CD4-positive, alpha-beta T cell (primary cell): ENCODE measurements around the gene CYB561. TPM values are rescaled to one million over a fixed set of nuclear protein-coding genes. Genes with fewer than 3 reads are reported as not detected.

Experiments used
- ATAC-seq: fragments of 200-7000 bp; cut with Tn5 transposase; one replicate; pipeline ENCODE4 v1.10.0; 2022; ENCODE audit warnings: mild to moderate bottlenecking; ENCODE audit not compliant: poor library complexity
- CTCF ChIA-PET: fragments of 350-600 bp; sonication (Branson Sonifier 250); formaldehyde crosslinking; loops from one replicate; lab custom pipeline; 2021; ENCODE audit warnings: antibody characterized with exemption, inconsistent platforms; lab: Charles Lee
- POLR2A ChIA-PET: fragments of 350-600 bp; sonication (Branson Sonifier 250); formaldehyde crosslinking; loops from one replicate; lab custom pipeline; 2021; ENCODE audit warnings: antibody characterized with exemption, inconsistent platforms; lab: Charles Lee
- DNase-seq, 14 experiments: peaks; one replicate each; pipeline ENCODE4 v3.0.0-alpha.2; 2013 to 2020; ENCODE audit warnings: mixed read lengths in 2 of 14
- H3K27ac ChIP-seq, 2 donors: one replicate each; pipeline versions ENCODE4 v1.5.1 to v1.7.0; 2013; ENCODE audit warnings: low read length in 2 of 2, low read depth in 1 of 2, mild to moderate bottlenecking in 1 of 2
- H3K27me3 ChIP-seq, 2 experiments: 1 replicate in 1 of 2; 2 replicates in 1 of 2; pipeline versions ENCODE4 v1.6.1 to v1.7.0; 2013; ENCODE audit warnings: low read length in 2 of 2, control low read depth in 1 of 2, mild to moderate bottlenecking in 1 of 2, moderate library complexity in 1 of 2; ENCODE audit not compliant: insufficient read depth in 2 of 2, control insufficient read depth in 1 of 2
- H3K36me3 ChIP-seq: one replicate; pipeline ENCODE4 v1.6.1; 2013; ENCODE audit warnings: low read length, control low read depth; ENCODE audit not compliant: insufficient read depth
- H3K4me1 ChIP-seq: one replicate; pipeline ENCODE4 v1.6.1; 2013; ENCODE audit warnings: low read length, control low read depth; ENCODE audit not compliant: insufficient read depth
- H3K4me3 ChIP-seq: one replicate; pipeline ENCODE4 v1.5.1; 2013; ENCODE audit warnings: mild to moderate bottlenecking, low read length, moderate library complexity
- H3K9me3 ChIP-seq, 2 experiments: 1 replicate in 1 of 2; 2 replicates in 1 of 2; pipeline versions ENCODE4 v1.6.1 to v1.7.0; 2013; ENCODE audit warnings: low read length in 2 of 2, mild to moderate bottlenecking in 2 of 2, control low read depth in 1 of 2, moderate library complexity in 1 of 2; ENCODE audit not compliant: control insufficient read depth in 1 of 2, insufficient read depth in 1 of 2
- H3K27ac Mint-ChIP-seq: one replicate; pipeline ENCODE4 v1.8.0; 2020; ENCODE audit warnings: mixed read lengths
- H3K27me3 Mint-ChIP-seq: one replicate; pipeline ENCODE4 v1.8.0; 2021; ENCODE audit warnings: mixed read lengths
- H3K36me3 Mint-ChIP-seq: one replicate; pipeline ENCODE4 v1.8.0; 2021; ENCODE audit warnings: low read depth, mixed read lengths
- H3K4me1 Mint-ChIP-seq: one replicate; pipeline ENCODE4 v1.8.0; 2021; ENCODE audit warnings: low read depth, mixed read lengths
- H3K4me3 Mint-ChIP-seq: one replicate; pipeline ENCODE4 v1.8.0; 2020; ENCODE audit warnings: mild to moderate bottlenecking, mixed read lengths
- H3K9me3 Mint-ChIP-seq: one replicate; pipeline ENCODE4 v1.8.0; 2020; ENCODE audit warnings: mixed read lengths
- intact Hi-C, 2 experiments: fragments of 100-400 bp; cut with DNase I in 1 of 2; cut with micrococcal nuclease in 1 of 2; formaldehyde crosslinking; loops; one replicate each; pipeline versions ENCODE4 v1.15.1 to v1.9.0; 2023 to 2025; cut with DNase I, micrococcal nuclease
- total RNA-seq, 174 experiments: library from RNA in 2 of 174; stranded (reverse) in 2 of 174; gene quantifications; one replicate each; pipeline ENCODE4 v1.2.3 and lab custom pipeline; 2021 to 2026
- TF ChIP-seq, protein P1 (sequence below): fragments of 200-600 bp; IDR thresholded peaks from one replicate; pipeline ENCODE4 v1.8.0; 2022; ENCODE audit warnings: antibody characterized with exemption, mild to moderate bottlenecking

Gene CYB561
- total RNA-seq, 2 experiments from 2014 or later, result 17.4 to 18.1 TPM

GRCh38 chr17:63480192-63480784 lies 34.2 kb upstream of the CYB561 start:
- Histone ChIP-seq H3K4me3 (no peak overlapping the region), H3K9me3 (peaks cover 0 to 5% of the 10 kb centered on the region in 2 experiments), H3K27me3 (peaks cover 10 to 11% of the 10 kb centered on the region in 2 experiments), H3K4me1 (peaks cover 26% of the 10 kb centered on the region), H3K27ac (no peak overlapping the region), H3K36me3 (no peaks in the 10 kb centered on the region)
- ATAC-seq (no peak), DNase-seq (no peak)
- TF ChIP-seq, protein P1, sequence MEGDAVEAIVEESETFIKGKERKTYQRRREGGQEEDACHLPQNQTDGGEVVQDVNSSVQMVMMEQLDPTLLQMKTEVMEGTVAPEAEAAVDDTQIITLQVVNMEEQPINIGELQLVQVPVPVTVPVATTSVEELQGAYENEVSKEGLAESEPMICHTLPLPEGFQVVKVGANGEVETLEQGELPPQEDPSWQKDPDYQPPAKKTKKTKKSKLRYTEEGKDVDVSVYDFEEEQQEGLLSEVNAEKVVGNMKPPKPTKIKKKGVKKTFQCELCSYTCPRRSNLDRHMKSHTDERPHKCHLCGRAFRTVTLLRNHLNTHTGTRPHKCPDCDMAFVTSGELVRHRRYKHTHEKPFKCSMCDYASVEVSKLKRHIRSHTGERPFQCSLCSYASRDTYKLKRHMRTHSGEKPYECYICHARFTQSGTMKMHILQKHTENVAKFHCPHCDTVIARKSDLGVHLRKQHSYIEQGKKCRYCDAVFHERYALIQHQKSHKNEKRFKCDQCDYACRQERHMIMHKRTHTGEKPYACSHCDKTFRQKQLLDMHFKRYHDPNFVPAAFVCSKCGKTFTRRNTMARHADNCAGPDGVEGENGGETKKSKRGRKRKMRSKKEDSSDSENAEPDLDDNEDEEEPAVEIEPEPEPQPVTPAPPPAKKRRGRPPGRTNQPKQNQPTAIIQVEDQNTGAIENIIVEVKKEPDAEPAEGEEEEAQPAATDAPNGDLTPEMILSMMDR, result no peak
- Mint-ChIP-seq H3K4me3 (no peak overlapping the region), H3K36me3 (no peaks in the 10 kb centered on the region), H3K4me1 (peaks cover 14% of the 10 kb centered on the region), H3K27me3 (peaks cover 30% of the 10 kb centered on the region), H3K27ac (no peak overlapping the region), H3K9me3 (no peaks in the 10 kb centered on the region)
- CTCF ChIA-PET, result interaction anchor here (4.4 kb wide), 1 partner anchor 54 kb away, joined by 70 read pairs; no protein-coding TSS in a partner anchor
- intact Hi-C loops, result no loop called here
- POLR2A ChIA-PET, result no interaction called here

- Mint-ChIP-seq H3K4me3 (no peak overlapping the region), H3K27me3 (peaks cover 35% of the 10 kb centered on the region), H3K27ac (no peak overlapping the region), H3K9me3 (no peaks in the 10 kb centered on the region), H3K4me1 (peaks cover 14% of the 10 kb centered on the region), H3K36me3 (no peaks in the 10 kb centered on the region)
- no peak for ATAC-seq
- POLR2A ChIA-PET, result interaction anchor here (1.0 to 3.3 kb wide), 3 partner anchors 32 to 52 kb away, joined by 3 to 31 read pairs (median 3); no protein-coding TSS in a partner anchor
- no peak for DNase-seq
- CTCF ChIA-PET, result interaction anchor here (0.8 to 4.4 kb wide), 14 partner anchors 12 to 230 kb away, joined by 3 to 70 read pairs (median 4); partner anchors contain the start of genes CYB561 and MAP3K3
- intact Hi-C loops, result loop anchor here (1.0 to 5.0 kb wide), 4 partner anchors 37 to 133 kb away; no protein-coding TSS in a partner anchor
- Histone ChIP-seq H3K4me1 (peaks cover 26% of the 10 kb centered on the region), H3K9me3 (peaks cover 0 to 5% of the 10 kb centered on the region in 2 experiments), H3K36me3 (no peaks in the 10 kb centered on the region), H3K27ac (no peak overlapping the region), H3K4me3 (no peak overlapping the region), H3K27me3 (peaks cover 10 to 11% of the 10 kb centered on the region in 2 experiments)
- TF ChIP-seq, protein P1, result no peak
Observed at GRCh38 chr17:63479495-63480184, 33.5 kb upstream of the CYB561 start.

DNA sequence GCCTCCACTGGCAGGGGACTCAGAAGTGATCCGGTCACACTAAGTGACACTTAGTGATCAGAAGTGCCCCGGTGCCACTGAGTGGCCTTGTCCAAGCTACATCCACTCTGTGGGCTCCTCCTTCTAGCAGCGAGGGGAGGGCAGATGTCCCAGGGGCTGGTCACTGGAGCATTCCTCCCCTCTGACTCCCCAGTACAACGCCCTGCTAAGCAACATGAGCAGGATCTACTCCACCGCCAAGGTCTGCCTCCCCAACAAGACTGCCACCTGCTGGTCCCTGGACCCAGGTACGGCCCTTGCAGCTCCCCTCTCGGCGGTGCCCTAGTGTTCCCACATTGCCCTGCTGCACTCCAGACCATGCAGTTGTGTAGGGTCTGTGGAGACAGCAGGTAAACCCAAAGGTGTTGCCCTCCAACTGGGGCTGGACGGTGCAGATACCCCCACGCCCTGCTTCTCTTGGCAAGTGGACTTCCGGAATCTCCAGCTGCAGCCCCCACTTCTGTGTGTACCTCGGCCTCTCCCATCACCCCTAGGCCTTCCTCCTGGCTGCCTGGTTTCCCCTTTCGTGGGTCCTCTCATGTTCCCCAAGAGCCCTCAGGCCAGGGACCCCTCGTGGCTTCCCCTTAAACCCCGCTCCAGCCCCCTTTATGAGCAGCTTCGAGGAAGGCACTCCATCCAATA lies 32.8 kb upstream of the CYB561 start:
- Mint-ChIP-seq H3K4me3 (peak overlapping the region; percentile 64), H3K4me1 (peaks cover 14% of the 10 kb centered on the region), H3K27ac (no peak overlapping the region), H3K27me3 (peaks cover 35% of the 10 kb centered on the region), H3K9me3 (no peaks in the 10 kb centered on the region), H3K36me3 (no peaks in the 10 kb centered on the region)
- Histone ChIP-seq H3K36me3 (no peaks in the 10 kb centered on the region), H3K4me1 (peaks cover 26% of the 10 kb centered on the region), H3K27ac (no peak overlapping the region), H3K9me3 (peaks cover 0 to 5% of the 10 kb centered on the region in 2 experiments), H3K27me3 (peaks cover 10 to 11% of the 10 kb centered on the region in 2 experiments), H3K4me3 (no peak overlapping the region)
- CTCF ChIA-PET, result interaction anchor here (0.8 to 4.4 kb wide), 15 partner anchors 11 to 231 kb away, joined by 3 to 70 read pairs (median 4); partner anchors contain the start of genes CYB561 and MAP3K3
- intact Hi-C loops, result loop anchor here (1.0 to 5.0 kb wide), 4 partner anchors 37 to 134 kb away; no protein-coding TSS in a partner anchor
- TF ChIP-seq, protein P1, result peak; percentile 61
- DNase-seq (peak; percentile 66 to 88 (median 70)), ATAC-seq (peak; percentile 81)
- POLR2A ChIA-PET, result interaction anchor here (1.0 to 3.3 kb wide), 4 partner anchors 31 to 51 kb away, joined by 3 to 31 read pairs (median 7); no protein-coding TSS in a partner anchor
